T-helper 1 cell treated with Interleukin-12 subunit alpha and Interleukin-12 subunit beta and Interleukin-4 antibody, amounts not matched to agents 30 μg/mL and 1 μg/mL, for 36 hours (primary cell): ENCODE results near the gene RIMBP2.

Experiments
- H3K27ac Mint-ChIP-seq: one replicate; pipeline ENCODE4 v1.8.0; 2021; ENCODE audit warnings: mild to moderate bottlenecking, mixed read lengths
- H3K27me3 Mint-ChIP-seq: one replicate; pipeline ENCODE4 v1.8.0; 2021; ENCODE audit warnings: low read depth, mixed read lengths
- H3K36me3 Mint-ChIP-seq: one replicate; pipeline ENCODE4 v1.8.0; 2021; ENCODE audit warnings: low read depth, mixed read lengths
- H3K4me1 Mint-ChIP-seq: one replicate; pipeline ENCODE4 v1.8.0; 2021; ENCODE audit warnings: low read depth, mixed read lengths
- H3K4me3 Mint-ChIP-seq: one replicate; pipeline ENCODE4 v1.8.0; 2021; ENCODE audit warnings: mild to moderate bottlenecking, moderate library complexity, mixed read lengths
- H3K9me3 Mint-ChIP-seq: one replicate; pipeline ENCODE4 v1.8.0; 2021; ENCODE audit warnings: mixed read lengths

Gene RIMBP2

DNA sequence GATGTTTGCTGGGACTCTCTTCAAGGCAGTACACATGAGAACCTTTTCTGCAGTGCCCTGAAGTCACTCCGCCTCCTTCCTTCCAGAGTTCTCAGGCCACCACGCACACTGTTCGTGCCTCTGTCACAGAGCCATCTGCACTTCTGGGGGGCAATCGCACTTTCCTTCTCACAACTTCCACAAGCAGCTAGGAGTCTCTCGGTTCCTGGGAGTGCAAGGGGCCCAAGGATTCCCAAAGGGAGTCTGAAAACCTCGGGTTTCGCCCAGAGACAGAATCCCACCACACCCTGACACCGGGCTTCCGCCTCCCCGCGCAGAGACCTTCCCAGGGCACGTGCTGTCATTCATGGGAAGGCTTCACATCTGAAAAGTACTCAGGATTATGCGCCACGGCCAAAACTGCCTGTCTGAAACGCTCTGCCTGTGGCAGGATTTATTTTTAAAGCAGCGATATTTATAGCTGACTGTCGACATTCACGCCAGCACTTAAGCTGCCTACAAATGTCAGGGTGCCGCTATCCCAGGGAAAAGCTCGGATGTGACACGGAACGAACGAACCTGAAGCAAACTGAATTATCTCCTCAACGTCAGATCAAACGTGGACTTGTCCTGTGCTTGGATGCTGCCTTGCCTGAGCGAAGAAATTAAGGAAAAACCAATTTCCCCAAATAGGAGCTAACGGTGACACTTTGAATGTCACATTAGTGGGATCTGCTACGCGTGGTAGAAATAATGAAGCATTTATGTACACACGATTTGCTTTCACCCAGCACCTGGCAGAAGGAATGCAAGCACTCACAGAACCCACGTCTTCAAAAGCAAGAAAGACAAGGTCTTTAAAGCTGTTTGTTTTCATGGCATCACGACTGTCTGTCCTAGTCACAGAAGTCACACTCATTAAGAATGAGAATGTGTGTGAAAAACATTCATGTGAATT, 224.4 kb downstream of the RIMBP2 start:
- Mint-ChIP-seq H3K4me3 (no peak overlapping the region), H3K9me3 (no peaks in the 10 kb centered on the region), H3K4me1 (no peaks in the 10 kb centered on the region), H3K27me3 (no peaks in the 10 kb centered on the region), H3K27ac (no peak overlapping the region), H3K36me3 (no peaks in the 10 kb centered on the region)

DNA sequence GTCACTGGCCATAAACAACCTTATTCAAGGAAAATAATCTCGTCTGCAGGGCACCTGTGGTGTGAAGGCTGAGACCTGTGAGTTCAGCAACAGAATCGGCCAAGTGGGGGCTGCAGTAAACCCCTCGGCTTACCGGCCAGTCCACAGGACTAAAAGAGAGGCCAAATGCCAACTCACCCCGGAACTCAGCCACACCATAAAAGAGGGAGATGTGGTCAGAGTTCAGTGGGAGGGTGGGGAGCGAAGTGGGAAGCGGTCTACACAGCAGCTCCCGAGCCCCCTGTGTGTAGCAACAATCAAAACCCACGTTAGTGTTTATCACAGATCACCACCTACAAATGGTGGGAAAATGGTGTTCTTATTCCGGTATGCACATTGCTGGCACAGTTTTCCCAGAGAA, 225.4 kb downstream of the RIMBP2 start:
- H3K27ac Mint-ChIP-seq, result no peak overlapping the region
- no peaks in the 10 kb centered on the region for H3K36me3 Mint-ChIP-seq
- H3K27me3 Mint-ChIP-seq, result no peaks in the 10 kb centered on the region
- no peaks in the 10 kb centered on the region for H3K4me1 Mint-ChIP-seq
- H3K4me3 Mint-ChIP-seq, result no peak overlapping the region
- no peaks in the 10 kb centered on the region for H3K9me3 Mint-ChIP-seq

DNA sequence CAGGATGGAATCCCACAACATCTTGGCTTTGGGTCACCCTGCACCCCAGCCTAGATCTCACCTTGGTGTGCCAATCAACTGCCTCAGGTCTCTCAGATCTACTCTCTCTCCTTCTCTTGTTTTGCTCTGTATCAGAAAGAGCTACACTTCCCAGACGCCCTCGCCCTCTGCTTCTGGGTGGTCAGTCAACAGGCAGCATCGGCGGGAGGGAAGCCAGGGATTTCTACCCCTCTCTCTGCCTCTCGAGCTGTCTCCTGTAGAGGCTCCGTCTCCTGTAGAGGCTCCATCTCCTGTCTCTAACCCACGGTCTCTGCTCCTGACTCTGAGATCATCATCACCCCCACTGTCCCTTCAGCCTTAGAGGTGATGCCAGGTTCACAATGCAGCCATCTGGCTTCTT, 226.8 kb downstream of the RIMBP2 start:
- H3K4me3 Mint-ChIP-seq, result no peak overlapping the region
- no peaks in the 10 kb centered on the region for H3K36me3 Mint-ChIP-seq
- no peaks in the 10 kb centered on the region for H3K9me3 Mint-ChIP-seq
- no peak overlapping the region for H3K27ac Mint-ChIP-seq
- no peaks in the 10 kb centered on the region for H3K27me3 Mint-ChIP-seq
- no peaks in the 10 kb centered on the region for H3K4me1 Mint-ChIP-seq

DNA sequence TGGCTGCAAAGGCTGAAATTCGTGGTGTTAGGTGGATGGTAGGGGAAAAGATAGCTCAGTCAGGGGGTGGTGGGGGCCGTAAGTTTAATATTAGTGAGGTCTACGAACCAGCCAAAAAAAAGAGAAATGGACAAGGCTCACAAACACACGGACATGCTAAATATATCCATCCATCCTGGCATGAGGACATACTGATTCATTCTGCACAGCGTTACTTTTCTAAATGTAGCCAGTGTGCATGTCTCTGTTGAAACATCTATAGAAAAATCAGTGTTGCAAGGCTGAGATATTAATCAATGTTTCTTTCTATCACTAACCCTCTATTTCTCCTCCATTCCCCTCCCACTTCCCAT, 227.8 kb downstream of the RIMBP2 start:
- no peaks in the 10 kb centered on the region for H3K27me3 Mint-ChIP-seq
- H3K27ac Mint-ChIP-seq, result no peak overlapping the region
- no peaks in the 10 kb centered on the region for H3K4me1 Mint-ChIP-seq
- no peaks in the 10 kb centered on the region for H3K9me3 Mint-ChIP-seq
- H3K4me3 Mint-ChIP-seq, result no peak overlapping the region
- no peaks in the 10 kb centered on the region for H3K36me3 Mint-ChIP-seq

DNA sequence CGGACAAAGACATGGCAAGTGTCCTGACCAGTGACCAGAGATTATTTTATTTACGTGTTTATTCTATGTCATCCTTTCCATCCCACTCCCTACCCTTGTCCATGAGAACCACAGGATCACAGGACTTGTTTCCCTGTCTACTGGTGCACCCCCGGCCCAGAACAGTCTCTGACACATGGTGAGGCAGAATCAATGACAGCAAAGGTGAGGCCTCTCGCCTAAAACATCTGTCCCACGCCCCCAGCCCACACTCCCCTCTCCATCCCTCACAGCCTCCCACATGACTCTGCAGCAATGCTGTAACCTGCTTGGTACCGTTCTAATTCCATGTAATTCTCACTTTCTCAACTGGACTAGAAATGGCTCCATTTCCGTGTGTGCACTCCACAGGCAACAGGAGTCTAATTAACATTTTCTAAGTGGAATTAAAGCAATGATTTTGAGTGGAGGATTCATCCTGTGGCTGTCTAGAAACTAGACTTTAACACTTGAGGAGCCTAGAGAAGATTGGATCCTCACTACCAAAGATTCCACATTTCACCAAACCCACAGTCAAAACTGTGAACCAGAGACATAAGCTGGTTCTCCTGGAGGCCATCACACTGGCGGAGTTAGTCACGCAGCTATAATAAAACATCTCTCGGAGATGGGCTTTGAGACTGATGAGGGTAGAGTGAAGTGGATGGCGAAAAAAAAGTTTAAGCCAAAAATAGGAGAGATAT, 228.3 kb downstream of the RIMBP2 start:
- Mint-ChIP-seq H3K36me3 (no peaks in the 10 kb centered on the region), H3K4me3 (no peak overlapping the region), H3K27me3 (no peaks in the 10 kb centered on the region), H3K9me3 (no peaks in the 10 kb centered on the region), H3K4me1 (no peaks in the 10 kb centered on the region), H3K27ac (no peak overlapping the region)

DNA sequence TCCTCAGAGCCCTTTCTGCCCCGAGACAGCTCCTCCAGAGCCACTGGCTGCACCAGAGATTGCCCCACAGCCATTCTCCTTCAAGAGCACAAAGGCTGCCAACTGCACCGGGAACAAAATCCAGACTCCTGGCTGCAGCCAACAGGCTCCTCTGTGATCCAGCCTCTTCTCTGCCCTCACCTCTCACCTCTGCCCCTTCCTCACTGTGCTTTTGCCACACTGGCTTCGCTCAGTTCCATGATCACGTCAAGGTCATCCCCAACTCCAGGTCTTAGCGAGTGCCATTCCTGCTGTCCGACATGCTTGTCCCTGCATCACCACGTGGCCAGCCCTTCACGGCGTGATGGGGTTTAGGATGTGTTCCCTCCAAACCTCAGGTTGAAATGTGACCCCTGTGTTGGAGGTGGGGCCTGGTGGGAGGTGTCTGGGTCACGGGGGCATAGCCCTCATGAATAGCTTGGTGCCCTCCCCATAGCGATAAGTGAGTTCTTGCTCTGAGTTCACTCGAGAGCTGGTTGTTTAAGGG, 229.1 kb downstream of the RIMBP2 start:
- no peaks in the 10 kb centered on the region for H3K4me1 Mint-ChIP-seq
- no peaks in the 10 kb centered on the region for H3K27me3 Mint-ChIP-seq
- no peaks in the 10 kb centered on the region for H3K36me3 Mint-ChIP-seq
- H3K9me3 Mint-ChIP-seq, result no peaks in the 10 kb centered on the region
- H3K27ac Mint-ChIP-seq, result no peak overlapping the region
- no peak overlapping the region for H3K4me3 Mint-ChIP-seq

DNA sequence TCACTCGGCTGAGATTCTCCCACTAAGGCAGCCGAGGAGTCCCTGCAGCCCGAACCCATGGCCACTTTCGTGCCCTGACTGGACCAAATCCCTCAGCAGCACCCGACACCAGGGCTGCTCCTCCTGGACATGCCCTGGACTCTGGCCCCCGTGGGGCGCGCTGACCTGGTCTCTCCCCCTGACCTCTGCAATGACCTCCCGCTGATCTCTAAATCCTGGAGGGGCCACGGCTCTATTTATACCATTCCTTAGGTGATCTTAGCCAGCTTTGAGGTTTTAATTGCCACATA, 230.0 kb downstream of the RIMBP2 start:
- H3K36me3 Mint-ChIP-seq, result no peaks in the 10 kb centered on the region
- no peaks in the 10 kb centered on the region for H3K27me3 Mint-ChIP-seq
- H3K4me1 Mint-ChIP-seq, result no peaks in the 10 kb centered on the region
- H3K27ac Mint-ChIP-seq, result no peak overlapping the region
- no peaks in the 10 kb centered on the region for H3K9me3 Mint-ChIP-seq
- H3K4me3 Mint-ChIP-seq, result no peak overlapping the region

DNA sequence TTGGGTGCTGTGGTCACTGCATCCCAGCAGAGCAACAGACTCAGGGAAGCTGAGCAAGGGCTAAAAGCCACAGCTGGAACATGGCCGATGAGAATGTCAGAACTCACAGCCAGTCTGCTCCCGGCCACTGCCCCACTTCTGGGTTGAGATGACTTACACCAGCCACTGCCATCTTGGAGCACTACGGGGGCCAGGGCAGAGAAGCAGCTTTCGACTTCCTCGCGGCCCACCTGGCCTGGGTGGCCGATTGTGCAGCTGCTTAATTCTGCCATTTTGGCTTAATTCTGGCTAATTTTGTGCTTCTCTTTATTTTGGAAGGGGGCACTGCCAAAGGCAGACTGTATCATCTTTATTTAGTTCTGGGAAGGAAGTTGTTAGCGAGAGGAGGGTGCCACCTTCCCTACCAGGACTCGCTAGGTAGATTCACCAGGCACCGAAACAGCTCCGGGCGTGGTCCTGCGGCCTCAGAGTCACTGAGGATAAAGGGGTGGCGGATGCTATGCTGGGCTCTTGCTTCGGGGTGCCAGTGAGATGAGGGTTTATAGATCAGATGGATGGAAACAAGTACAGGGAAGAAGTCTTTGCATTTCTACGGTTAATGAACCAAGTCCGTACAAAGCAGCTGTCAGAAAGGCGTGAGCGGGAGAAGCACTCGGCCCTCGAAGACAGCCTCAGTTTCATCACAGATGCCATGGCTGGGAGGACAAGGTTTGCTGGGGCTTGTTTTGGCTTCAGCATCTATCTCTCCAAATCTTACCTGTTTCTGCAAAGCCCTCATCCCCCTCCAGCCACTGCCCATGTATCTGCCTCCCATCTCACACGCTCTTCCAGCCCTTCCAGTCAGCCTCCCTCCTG, 230.6 kb downstream of the RIMBP2 start:
- Mint-ChIP-seq H3K27ac (no peak overlapping the region), H3K4me3 (no peak overlapping the region), H3K9me3 (no peaks in the 10 kb centered on the region), H3K27me3 (no peaks in the 10 kb centered on the region), H3K36me3 (no peaks in the 10 kb centered on the region), H3K4me1 (no peaks in the 10 kb centered on the region)

DNA sequence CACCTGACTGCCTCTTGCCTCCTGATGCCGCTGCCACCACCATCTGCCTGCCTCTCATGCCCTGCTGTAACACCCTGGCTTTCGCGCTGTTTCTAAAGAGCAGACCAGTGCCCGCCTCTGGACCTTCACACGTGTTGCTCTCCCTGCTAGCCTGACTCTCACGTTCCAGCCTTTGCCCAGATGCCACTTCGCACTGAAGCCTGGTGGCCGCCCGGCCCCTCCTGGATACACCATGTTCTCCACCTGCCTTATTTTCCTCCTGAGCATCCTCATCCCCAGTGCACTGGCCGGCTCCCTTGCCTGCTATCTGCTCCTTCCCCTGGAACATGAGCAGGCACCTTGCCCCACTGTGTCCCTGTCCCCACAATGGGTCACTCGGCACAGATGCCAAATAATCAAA, 231.9 kb downstream of the RIMBP2 start:
- no peaks in the 10 kb centered on the region for H3K36me3 Mint-ChIP-seq
- no peaks in the 10 kb centered on the region for H3K27me3 Mint-ChIP-seq
- no peaks in the 10 kb centered on the region for H3K4me1 Mint-ChIP-seq
- no peak overlapping the region for H3K4me3 Mint-ChIP-seq
- H3K9me3 Mint-ChIP-seq, result no peaks in the 10 kb centered on the region
- H3K27ac Mint-ChIP-seq, result no peak overlapping the region

DNA sequence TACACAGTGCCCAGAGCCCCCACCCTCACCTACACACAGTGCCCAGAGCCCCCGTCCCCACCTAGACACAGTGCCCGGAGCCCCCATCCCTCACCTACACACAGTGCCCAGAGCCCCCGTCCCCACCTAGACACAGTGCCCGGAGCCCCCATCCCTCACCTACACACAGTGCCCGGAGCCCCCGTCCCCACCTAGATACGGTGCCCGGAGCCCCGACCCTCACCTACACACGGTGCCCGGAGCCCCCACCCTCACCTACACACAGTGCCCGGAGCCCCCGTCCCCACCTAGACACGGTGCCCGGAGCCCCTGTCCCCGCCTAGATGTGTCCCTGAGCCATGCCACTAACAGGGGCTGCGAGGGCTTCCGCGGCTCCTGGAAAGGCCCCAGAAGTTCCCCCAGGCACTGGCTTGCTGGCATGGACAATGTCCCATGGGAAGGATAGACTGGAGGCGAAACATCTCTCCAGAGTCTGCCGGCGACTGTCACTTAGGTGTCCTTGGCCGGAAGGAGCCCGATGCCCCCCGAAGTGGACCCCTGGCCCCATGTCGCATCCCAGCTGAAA, 232.4 kb downstream of the RIMBP2 start:
- Mint-ChIP-seq H3K4me1 (no peaks in the 10 kb centered on the region), H3K36me3 (no peaks in the 10 kb centered on the region), H3K4me3 (no peak overlapping the region)

DNA sequence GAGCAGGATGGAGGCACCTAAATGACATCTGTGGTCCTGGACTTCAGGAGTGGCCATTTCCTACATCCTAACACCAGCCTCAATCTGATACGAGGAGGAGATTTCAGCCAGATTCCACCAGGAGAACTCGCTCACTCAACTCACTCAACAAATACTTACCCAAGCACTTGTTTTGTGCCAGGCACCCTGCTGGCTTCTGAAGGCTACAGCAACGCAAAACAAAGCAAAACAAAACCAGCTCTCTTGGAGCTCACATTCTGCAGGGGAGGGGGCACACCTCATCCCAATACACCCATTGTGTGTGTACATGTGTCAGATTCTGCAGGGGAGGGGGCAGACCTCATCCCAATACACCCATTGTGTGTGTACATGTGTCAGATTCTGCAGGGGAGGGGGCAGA, 233.7 kb downstream of the RIMBP2 start:
- Mint-ChIP-seq H3K4me3 (no peak overlapping the region), H3K9me3 (no peaks in the 10 kb centered on the region), H3K27ac (no peak overlapping the region), H3K36me3 (no peaks in the 10 kb centered on the region), H3K27me3 (no peaks in the 10 kb centered on the region), H3K4me1 (no peaks in the 10 kb centered on the region)

More for the DNA sequence above, 232.4 kb downstream of the RIMBP2 start:
- Mint-ChIP-seq H3K27me3 (no peaks in the 10 kb centered on the region), H3K9me3 (no peaks in the 10 kb centered on the region), H3K27ac (no peak overlapping the region)

DNA sequence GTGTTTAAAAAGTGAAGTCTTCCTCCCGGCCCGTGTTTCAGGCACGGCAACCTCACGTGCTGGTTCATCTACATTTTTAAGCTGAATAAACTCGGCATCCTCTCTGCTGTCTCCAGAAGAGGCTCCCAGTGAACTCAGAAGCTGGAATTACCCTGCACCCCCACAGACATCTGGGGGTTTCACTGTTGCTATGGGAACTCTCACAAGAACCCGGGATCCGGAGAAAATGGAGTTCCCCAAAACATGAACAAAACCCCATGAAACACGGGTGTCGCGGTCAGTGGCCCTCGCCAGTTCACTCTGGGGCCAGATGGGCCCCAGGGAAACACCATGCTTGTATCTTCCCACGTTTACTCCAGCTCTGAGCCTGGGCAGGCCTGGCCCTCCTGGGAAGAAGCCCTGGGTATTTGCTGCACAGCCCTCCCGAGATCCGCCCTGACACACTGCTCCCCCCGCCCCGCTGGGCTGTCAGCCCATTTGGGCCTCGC, 234.7 kb downstream of the RIMBP2 start:
- H3K4me3 Mint-ChIP-seq, result no peak overlapping the region
- no peaks in the 10 kb centered on the region for H3K27me3 Mint-ChIP-seq
- no peaks in the 10 kb centered on the region for H3K36me3 Mint-ChIP-seq
- H3K9me3 Mint-ChIP-seq, result no peaks in the 10 kb centered on the region
- no peaks in the 10 kb centered on the region for H3K4me1 Mint-ChIP-seq
- H3K27ac Mint-ChIP-seq, result no peak overlapping the region

DNA sequence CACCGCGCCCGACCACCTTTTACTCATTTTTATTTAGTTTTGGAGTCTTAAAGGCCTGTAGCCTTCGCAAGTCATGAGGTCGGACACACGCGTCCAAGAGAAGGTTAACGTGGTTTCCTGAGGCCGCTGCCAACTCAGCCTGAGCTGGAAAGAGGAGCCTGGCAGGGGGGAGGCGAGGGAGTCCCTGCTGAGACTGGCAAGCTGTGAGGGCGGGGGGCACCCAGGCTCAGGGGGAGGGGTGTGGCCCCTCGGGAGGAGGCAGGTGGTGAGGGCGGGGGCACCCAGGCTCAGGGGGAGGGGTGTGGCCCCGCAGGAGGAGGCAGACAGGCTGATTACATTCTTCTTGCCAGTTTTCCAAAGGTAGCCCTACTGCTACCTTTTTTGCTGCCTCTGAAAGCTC, 235.2 kb downstream of the RIMBP2 start:
- Mint-ChIP-seq H3K27ac (no peak overlapping the region), H3K4me1 (no peaks in the 10 kb centered on the region), H3K36me3 (no peaks in the 10 kb centered on the region), H3K4me3 (no peak overlapping the region), H3K9me3 (no peaks in the 10 kb centered on the region), H3K27me3 (no peaks in the 10 kb centered on the region)

DNA sequence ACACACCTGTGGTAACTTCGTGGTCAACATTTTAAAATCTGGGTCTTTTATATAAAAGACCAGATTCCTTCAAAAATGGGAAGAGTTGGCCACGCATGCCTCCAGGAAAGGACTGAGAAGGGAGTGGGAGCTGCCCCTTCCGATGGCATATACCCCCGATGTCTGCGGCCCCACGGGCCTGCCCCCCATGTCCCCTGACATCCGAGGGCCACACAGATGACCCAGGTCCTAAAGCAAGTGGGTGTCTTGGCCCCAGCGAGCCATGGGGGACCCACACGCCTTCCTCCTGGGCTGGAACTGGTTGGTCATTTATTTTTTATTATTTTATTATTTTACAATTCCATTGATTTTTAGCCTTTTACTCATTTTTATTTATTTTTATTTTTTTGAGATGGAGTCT, 235.9 kb downstream of the RIMBP2 start:
- Mint-ChIP-seq H3K36me3 (no peaks in the 10 kb centered on the region), H3K27me3 (no peaks in the 10 kb centered on the region), H3K4me3 (no peak overlapping the region), H3K4me1 (no peaks in the 10 kb centered on the region), H3K9me3 (no peaks in the 10 kb centered on the region), H3K27ac (no peak overlapping the region)
